Epithelial cell of esophagus (primary cell): ENCODE data around the gene ABCF3.

Experiments
- DNase-seq: peaks from one replicate; pipeline ENCODE4 v3.0.0; 2010; ENCODE audit warnings: low read depth
- H3K4me3 ChIP-seq: 2 replicates; pipeline ENCODE4 v1.5.1; 2011; ENCODE audit warnings: mild to moderate bottlenecking, low read length, control low read depth
- TF ChIP-seq, protein P1 (sequence below): IDR thresholded peaks from 2 replicates; pipeline ENCODE4 v1.5.1; 2011; ENCODE audit warnings: low read depth, mild to moderate bottlenecking, low read length, control low read depth, inconsistent platforms; ENCODE audit not compliant: insufficient read depth; ENCODE audit errors: missing control alignments

The ABCF3 gene

DNA sequence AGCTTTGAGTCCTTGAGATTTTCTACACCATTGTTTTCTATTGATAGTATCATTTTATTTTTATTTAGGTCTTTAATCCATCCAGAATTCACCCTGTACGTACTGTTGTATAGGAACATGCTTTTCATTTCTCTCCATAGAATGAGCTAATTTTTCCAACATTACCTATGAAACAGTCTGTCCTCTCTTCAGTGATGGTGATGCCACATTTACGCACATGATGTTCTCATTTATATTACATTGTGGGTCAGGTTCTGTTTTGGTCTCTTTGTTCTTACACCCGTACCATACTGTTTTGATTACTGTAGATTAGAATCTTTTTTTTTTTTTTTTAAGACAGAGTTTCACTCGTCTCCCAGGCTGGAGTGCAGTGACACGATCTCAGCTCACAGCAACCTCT, 25.7 kb downstream of the ABCF3 start:
- no peak overlapping the region for H3K4me3 ChIP-seq
- TF ChIP-seq, protein P1, sequence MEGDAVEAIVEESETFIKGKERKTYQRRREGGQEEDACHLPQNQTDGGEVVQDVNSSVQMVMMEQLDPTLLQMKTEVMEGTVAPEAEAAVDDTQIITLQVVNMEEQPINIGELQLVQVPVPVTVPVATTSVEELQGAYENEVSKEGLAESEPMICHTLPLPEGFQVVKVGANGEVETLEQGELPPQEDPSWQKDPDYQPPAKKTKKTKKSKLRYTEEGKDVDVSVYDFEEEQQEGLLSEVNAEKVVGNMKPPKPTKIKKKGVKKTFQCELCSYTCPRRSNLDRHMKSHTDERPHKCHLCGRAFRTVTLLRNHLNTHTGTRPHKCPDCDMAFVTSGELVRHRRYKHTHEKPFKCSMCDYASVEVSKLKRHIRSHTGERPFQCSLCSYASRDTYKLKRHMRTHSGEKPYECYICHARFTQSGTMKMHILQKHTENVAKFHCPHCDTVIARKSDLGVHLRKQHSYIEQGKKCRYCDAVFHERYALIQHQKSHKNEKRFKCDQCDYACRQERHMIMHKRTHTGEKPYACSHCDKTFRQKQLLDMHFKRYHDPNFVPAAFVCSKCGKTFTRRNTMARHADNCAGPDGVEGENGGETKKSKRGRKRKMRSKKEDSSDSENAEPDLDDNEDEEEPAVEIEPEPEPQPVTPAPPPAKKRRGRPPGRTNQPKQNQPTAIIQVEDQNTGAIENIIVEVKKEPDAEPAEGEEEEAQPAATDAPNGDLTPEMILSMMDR: no peak

DNA sequence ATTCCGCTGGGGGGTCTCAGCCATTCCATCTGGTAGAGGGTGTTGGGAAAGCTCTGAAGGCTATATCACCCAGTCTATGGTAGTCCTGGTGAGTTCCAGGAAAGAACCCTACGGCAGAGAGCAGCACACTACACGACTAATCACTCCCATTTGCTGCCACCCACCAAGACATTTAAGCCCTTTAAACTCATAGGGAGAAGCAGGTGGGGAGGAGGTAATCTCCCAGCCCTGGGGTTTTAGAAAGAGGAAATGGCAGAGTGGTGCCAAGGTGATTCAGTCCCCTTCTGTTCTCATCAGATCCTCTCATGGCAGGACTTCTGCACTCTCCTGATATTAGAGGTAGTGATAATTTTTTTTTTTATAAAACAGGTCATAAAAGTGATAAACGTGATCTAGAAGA, 32.8 kb downstream of the ABCF3 start:
- DNase-seq: no peak

More for the DNA sequence above, 25.7 kb downstream of the ABCF3 start:
- DNase-seq: no peak

DNA sequence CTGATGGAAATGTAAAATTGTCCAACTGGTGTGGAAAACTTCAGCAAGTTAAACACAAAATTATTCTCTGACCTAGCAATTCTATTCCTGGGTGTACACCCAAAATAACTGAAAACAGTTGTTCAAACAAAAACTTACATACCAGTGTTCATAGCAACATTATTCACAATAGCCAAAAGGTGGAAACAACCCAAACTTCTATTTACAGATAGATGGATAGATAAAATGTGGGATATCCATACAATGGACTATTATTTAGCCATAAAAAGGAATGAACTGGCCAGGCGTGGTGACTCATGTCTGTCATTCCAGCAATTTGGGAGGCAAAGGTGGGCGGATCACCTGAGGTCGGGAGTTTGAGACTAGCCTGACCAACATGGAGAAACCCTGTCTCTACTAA, 36.5 kb downstream of the ABCF3 start:
- TF ChIP-seq, protein P1: no peak
- no peak overlapping the region for H3K4me3 ChIP-seq
- DNase-seq: no peak

More for the DNA sequence above, 32.8 kb downstream of the ABCF3 start:
- TF ChIP-seq, protein P1: no peak
- no peak overlapping the region for H3K4me3 ChIP-seq

DNA sequence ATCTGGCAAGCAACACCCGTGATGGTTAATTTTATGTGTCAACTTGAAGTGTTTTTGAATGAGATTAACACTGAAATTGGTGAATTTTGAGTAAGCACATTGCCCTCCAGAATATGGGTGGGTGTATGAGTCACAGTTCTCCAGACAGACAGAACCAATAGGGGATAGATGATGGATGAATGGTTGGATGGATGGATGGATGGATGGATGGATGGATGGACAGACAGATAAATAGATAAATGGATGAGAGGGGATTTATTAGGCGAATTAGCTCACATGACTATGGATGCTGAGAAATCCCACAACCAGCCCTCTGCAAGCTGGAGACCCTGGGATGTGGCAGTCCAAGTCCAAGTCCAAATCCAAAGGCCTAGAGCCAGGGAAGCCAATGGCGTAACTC, 37.9 kb downstream of the ABCF3 start:
- TF ChIP-seq, protein P1: no peak
- no peak overlapping the region for H3K4me3 ChIP-seq

DNA sequence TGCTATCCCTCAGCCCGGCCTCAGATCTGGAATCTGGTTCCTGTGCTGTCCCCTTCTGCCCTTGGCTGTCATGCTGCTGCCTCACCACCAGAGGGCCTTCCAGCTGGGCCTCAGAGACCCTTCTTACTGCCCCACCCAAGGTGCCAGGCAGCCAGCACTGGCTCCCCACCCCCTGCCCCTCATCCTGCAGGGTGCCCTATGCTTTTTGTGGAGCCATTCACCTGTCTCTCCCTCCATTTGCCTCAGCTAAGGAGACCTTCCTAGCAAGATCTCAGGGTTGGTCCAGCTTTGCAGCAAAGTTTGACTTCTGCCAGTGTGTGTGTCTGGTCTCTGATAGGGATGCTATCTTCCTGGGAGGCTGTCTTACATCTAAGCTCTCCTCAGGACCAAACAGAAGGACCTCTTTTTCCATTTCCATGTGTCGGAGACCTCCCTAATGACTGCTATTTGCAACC, 41.5 kb downstream of the ABCF3 start:
- peak; percentile 42 for DNase-seq

More for the DNA sequence above, 37.9 kb downstream of the ABCF3 start:
- no peak for DNase-seq

DNA sequence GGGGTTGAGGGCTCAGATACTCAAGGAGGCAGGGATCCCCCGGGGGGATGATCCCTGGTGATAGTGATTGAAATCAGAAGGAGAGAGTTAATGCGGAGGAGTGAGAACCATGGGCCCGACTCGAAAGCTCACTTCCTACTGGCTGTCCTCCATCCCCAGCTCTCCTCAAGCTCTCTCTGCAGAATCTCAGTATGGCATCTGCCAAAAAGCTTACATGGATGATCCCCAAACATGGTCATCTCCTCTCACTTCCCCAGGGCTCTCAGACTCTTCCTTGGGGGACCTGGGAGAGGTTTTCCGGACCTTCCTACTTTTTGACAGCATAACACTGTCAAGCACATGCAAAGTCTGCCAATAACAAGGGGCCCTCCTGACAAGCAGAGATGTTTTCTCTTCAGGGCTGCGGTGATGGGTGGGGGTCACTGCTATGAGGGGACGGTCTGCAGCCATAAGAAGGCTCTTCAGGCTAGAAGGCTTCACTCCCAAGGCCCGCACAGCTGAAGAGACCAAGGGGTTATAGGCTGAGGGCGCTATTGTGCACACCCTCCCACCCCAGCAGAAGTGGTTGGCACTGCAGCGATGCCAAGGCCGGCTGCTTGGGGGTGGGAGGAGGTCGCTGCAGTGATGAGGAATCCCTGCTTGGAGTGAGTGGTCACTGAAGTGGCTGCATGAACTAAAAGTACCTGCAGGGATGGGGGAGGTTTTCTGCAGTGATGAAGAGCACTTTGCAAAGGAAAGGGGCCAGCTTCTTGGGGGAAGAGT, 42.6 kb downstream of the ABCF3 start:
- H3K4me3 ChIP-seq: no peak overlapping the region
- DNase-seq: no peak
- TF ChIP-seq, protein P1: no peak

More for the DNA sequence above, 41.5 kb downstream of the ABCF3 start:
- TF ChIP-seq, protein P1: peak; percentile 86
- no peak overlapping the region for H3K4me3 ChIP-seq
